Stimulated activated CD4-positive, alpha-beta T cell treated with anti-CD3 and anti-CD28 coated beads, Interleukin-1b, Interleukin-23, amount 100 ng/mL, for 48 hours (primary cell): ENCODE data around the gene MBD4.
A peak's percentile ranks its signal among the peaks of the same experiment; 100 is the strongest.

Source experiments
- DNase-seq: peaks from one replicate; pipeline ENCODE4 v3.0.0-alpha.2; 2020

The MBD4 gene

GRCh38 chr3:129462361-129462968 lies 22.7 kb upstream of the MBD4 start:
- DNase-seq, result no peak

- no peak for DNase-seq
Observed at GRCh38 chr3:129461461-129462146, 21.9 kb upstream of the MBD4 start.

DNA sequence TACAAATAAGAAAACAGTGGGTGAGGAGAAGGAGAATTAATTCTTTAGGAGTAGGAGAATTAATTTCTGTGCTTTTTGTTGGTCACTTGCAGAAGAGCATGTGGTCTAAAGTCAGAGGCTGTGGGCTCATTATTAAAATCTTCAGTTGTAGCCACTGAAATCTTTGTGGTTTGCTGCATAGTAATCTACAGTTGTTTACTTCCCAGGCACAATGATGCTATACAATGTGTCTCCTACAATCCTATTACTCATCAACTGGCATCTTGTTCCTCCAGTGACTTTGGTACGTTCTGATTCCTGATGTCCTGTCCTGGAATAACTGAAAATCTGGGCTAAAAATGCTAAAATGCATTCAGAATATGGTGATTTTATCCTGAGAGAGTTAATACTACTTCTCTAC lies 21.3 kb upstream of the MBD4 start:
- DNase-seq, result no peak

- no peak for DNase-seq
Observed at GRCh38 chr3:129460572-129460971, 20.8 kb upstream of the MBD4 start.

- DNase-seq, result no peak
Observed at GRCh38 chr3:129460155-129460554, 20.4 kb upstream of the MBD4 start.

DNA sequence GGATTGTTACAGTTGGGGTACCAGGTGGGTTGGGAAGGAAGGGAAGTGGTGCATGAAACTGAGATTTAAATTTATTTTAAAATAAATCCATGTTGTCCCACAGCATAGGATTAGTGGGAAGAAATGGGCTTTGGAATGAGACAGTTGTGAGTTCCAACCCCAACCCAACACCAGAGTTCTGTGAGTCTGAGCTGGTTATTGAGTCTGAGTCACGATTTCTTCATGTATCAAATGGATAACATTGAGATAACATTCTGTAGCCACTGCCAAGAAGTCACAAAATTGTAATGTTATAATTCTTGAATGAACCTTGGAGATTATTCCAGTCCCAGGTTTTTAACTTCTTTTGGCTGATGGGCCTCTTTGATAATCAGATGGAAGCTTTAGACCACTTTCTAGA lies 14.0 kb upstream of the MBD4 start:
- DNase-seq, result no peak

- no peak for DNase-seq
Observed at GRCh38 chr3:129449279-129450115, 9.7 kb upstream of the MBD4 start.

GRCh38 chr3:129448186-129448895 lies 8.6 kb upstream of the MBD4 start:
- DNase-seq, result no peak

DNA sequence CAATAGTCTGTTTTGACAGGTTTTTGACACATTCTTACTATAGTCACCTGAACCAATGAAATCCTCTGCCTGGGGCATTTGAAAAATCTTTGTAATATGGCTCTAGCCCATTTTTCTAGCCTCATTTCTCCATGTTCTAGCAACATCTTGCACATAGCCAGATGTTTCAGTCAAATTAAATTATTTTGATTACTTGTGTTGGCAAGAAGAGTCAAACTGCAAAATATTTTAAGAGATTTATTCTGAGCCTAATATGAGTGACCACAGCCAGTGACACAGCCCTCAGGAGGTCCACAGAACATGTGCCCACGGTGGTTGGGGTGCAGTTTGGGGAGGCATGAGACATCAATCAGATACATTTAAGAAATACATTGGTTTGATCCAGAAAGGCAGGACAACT lies 7.2 kb upstream of the MBD4 start:
- no peak for DNase-seq

- DNase-seq, result no peak
Observed at GRCh38 chr3:129445471-129445870, 5.7 kb upstream of the MBD4 start.

DNA sequence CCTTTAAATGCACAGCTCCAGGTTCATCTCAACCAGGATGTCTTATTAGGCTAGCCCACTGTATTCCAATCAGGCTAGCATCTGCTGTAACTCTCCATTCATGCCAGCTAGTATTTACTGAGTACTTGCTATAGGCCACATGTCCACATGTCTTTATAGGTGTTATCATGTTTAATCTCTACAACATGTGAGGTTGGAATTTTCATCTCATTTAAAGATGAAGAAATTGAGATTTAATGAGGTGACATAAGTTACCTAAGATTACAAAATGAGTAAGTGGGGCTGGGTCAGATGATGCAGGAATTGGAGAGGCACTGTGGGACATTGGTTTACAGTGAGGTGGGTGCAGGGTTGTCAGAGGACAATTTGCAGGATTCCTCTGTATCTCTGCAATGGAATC lies 3.2 kb upstream of the MBD4 start:
- no peak for DNase-seq

DNA sequence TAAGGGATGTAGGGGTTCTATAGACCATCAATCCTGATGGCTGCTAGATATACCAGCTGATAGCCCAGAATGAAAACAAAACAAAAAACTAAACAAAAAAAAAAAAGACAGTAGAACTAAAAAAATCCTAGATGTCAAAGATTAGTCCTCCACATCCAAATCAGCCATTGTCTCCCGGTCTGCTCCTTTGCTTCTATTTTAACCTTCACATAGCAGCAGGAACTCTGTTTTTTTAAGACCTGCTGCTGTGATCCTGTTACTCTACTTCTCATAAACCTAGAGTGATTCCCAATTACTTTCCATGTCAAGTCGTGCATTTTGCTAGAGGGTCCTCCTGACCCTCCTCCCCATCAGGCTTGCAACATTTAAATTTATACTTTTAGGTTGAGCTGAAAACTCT lies 2.7 kb upstream of the MBD4 start:
- no peak for DNase-seq

GRCh38 chr3:129441782-129442181 lies 2.0 kb upstream of the MBD4 start:
- DNase-seq, result no peak

GRCh38 chr3:129441215-129441614 lies 1.5 kb upstream of the MBD4 start:
- DNase-seq, result no peak

DNA sequence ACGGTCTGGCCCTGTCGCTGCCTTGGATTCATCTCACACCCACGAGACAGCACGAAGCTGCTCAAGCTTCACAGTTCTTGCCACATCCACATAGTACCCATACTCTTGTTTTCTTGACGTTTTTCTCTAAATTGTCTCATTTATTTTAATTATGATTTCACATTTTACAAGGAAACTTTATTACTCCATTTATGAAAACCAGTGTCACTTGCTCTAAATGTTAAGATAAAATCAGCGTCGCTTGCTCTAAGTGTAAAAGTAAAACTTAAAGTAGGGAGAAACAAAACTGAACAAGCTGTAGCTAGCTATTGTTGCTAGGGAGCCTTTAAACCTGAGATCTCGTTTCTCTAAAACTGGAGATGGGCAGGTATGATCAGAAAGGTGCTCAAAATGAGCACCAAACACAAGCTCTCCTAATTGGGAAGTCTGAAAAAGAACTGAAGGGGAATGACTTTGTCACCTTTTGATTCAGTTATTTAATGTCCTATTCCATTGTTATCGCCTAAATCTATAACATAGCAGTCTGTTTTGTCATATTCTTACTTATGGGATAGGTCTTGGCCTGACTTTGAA lies 956 bp upstream of the MBD4 start:
- no peak for DNase-seq

DNA sequence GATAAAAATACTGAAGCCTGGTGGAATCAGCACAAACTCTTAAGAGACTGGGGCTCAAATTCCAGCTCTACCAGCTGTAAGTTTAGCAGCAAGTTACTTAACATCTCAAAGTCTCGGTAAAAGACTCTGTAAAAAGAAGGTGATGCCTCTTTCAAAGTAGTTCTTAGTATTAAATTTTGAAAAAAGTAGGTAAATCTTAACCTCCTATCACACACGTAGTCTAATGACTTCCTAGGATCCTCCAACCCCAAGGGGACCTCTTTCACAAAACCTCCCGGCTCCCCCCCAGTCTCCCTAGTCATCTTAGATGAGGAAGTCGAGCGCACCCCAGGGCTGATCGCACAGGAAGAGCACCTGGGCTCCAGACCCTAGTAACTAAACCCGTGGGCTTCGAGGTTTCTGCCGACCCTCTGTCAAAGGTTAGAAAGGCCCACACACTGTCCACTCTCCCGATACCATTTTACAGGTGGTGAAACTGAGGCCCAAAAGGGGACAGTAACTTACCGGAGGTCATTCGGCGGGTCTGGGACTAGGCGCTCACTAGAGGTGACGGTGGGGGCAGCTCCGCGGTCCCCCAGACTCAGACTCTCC lies 427 bp downstream of the MBD4 start:
- DNase-seq, result peak; percentile 37

GRCh38 chr3:129435367-129435766 lies 4.4 kb downstream of the MBD4 start:
- no peak for DNase-seq

- no peak for DNase-seq
Observed at GRCh38 chr3:129434140-129434539, 5.6 kb downstream of the MBD4 start.

- no peak for DNase-seq
Observed at GRCh38 chr3:129433565-129433964, 6.2 kb downstream of the MBD4 start.

DNA sequence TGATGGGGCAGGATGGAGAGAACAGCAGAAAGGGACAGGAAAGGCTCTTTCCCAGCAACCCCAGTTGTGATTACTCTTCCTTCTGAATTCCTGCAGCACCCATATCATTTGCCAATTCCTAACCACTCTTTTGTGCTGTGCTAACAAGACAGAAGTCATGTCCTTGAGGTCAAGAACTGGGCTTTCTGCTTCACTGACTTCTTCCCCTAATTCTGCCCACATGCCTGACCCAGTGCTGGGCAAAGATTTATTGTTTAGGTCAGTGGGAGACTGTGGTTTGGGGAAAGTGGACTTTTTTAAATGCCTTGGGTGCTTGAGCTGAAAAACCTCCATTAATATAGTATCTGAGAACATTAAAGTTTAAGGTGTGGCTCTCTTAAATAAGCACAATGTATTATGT lies 7.1 kb downstream of the MBD4 start:
- no peak for DNase-seq

- no peak for DNase-seq
Observed at GRCh38 chr3:129432036-129432435, 7.7 kb downstream of the MBD4 start.

GRCh38 chr3:129429602-129430001 lies 10.1 kb downstream of the MBD4 start:
- no peak for DNase-seq

DNA sequence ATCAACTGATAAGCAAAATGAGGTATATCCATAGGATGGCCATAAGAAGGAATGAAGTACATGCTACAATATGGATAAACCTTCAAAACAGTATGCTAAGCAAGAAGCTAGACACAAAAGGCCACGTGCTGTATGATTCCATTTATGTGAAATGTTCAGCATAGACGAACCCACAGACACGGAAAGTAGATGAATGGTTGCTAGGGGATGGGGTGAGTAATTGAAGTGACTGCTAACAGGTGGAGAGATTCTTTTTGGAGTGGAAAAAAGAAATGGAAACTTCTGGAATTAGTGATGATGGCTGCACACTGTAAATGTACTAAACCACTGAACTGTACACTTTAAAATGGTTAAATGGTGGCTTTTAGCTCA lies 10.7 kb downstream of the MBD4 start:
- no peak for DNase-seq
